ENCODE measurements around the gene F13A1.

F13A1 gene

GRCh38 chr6:6319952-6320811, at the start of gene F13A1:
Gene F13A1, minus strand, starts transcription at chr6:6320662. Its CDS starts 1,998 bp downstream, at chr6:6318664.
- no peak for DNase-seq

DNA sequence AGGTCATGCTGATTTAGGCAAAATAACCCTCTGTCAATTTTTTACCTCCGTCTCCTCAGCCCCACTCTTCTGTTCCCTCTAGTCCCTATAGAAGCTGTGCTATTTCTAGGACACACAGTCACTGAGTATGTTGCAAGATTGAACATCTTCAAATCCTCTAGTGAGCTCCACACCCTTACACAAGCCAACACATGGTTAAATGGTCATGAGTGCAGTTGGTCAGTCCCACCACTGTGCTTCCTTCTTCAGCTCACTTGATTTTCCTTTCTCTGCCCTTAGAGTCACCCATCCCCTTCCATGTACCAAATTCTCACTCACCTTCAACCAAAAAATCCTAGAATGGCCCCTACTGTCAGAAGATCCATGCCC, 48.2 kb upstream of the F13A1 start:
- DNase-seq, result no peak

- DNase-seq, result no peak
Observed at GRCh38 chr6:6368040-6368683, 47.7 kb upstream of the F13A1 start.

- DNase-seq, result no peak
Observed at GRCh38 chr6:6366803-6367202, 46.3 kb upstream of the F13A1 start.

GRCh38 chr6:6365242-6365641, 44.8 kb upstream of the F13A1 start:
- DNase-seq, result no peak

DNA sequence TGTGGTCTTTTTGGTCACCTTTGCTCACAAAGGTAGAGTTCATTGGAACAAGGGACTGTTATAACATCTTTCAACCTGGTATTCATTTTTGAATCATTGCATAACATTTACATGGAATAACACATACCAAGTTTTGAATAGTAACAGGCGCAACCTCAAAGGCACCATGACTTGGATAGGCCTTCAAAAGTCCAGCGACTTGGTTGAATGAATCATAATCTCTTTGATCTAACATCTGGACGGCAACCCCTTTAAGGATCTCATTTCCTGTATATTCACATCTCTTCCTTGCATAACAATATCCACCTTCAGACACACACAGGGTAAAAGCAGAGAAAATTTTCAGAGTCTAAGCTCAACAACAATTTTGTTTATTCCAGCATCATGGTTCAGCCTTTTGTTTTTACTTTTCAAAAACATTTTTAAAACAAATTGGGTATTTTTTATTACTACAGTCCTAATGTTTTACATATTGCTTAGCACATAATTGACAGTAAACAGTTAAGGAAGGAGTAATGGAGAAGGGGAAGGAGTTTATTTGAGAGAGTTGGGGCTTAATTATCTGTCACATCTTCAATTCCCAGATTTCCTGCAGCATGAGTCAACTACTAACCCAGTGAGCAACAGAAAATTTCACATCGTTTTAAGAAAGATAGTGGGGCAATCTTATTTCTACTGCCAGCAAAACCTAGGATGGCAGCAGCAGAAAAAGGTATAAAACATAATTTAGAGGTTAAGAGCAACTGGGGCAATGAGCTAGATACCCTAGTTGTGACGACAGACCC, 41.8 kb upstream of the F13A1 start:
- DNase-seq, result no peak

- DNase-seq, result no peak
Observed at GRCh38 chr6:6357530-6357929, 37.1 kb upstream of the F13A1 start.

GRCh38 chr6:6357032-6357431, 36.6 kb upstream of the F13A1 start:
- DNase-seq, result no peak

DNA sequence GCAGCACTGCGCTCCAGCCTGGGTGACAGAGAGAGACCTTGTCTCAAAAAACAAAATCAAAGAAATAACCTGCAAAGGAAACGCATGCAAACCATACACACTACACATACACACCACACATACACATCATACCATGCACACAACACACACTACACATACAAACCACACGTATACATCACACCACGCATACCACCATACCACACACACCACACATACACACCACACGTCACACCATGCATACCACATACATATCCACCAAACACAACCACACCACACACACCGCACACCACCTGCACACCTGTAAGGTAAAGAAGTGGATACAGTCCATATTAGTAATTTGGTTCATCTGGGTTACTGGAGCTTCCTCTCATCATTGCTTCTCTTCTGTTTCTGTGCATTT, 32.3 kb upstream of the F13A1 start:
- no peak for DNase-seq

GRCh38 chr6:6351511-6352025, 31.1 kb upstream of the F13A1 start:
- no peak for DNase-seq

DNA sequence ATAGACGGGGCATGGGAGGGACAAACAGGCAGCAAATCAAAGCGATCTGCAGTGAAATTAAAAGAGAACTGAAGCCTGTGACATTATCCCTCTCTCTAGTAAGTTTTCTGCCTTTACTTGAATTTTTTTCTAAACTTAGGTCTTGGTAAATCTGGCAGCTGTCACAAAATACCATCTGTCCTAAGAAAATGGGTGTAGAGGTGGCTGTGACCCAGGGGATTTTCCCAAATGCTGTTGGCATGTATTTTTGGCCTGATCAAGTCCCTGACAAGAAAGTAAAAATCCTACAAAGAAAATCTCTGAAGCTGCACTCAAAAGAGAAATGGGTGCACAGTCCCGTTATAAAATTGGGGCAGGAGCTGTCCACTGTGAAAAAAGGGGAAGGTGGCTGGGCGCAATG, 30.2 kb upstream of the F13A1 start:
- no peak for DNase-seq

DNA sequence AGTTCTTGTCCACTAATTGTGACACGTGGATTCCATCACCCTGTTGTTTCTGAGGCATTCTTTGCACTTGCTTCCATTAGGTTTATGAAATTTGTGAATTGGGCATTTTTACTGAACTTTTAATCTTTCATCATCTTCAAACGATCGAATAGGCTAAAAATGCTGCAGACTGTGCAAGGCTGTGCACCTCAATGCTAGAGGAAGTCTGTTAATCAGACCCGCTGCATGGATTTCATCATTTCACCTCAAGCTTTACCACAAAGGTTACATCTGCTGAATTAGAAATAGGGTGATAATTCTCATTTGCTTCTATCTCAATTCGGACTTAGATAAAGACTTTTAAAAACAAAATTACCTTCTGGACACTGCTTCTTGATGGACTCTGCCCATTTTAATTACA, 27.8 kb upstream of the F13A1 start:
- DNase-seq, result no peak

- no peak for DNase-seq
Observed at GRCh38 chr6:6346427-6347023, 26.1 kb upstream of the F13A1 start.

- DNase-seq, result no peak
Observed at GRCh38 chr6:6333501-6333900, 13.0 kb upstream of the F13A1 start.

GRCh38 chr6:6332811-6333244, 12.4 kb upstream of the F13A1 start:
- DNase-seq, result no peak

- no peak for DNase-seq
Observed at GRCh38 chr6:6331946-6332601, 11.6 kb upstream of the F13A1 start.

GRCh38 chr6:6331393-6331792, 10.9 kb upstream of the F13A1 start:
- peak; percentile 30 for DNase-seq

- no peak for DNase-seq
Observed at GRCh38 chr6:6330407-6330806, 9.9 kb upstream of the F13A1 start.

DNA sequence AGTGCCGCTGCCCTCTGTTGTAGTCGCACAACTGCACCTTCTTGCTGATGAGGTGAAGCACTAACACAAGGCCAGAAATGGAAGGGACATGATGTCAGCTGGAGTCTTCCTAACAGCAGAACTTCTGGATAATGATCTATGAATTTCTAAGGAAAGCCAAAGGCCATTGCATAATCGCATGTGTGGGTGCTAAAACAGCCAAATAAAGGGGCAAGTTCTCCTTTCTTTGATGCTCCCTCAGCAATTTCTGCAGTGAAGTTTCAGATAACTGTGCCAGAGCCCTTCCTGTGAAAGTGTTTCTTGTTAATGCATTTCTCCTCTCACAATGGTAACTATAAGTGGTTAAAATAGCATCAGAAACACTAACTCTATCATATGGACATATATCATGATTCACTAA, 8.0 kb upstream of the F13A1 start:
- no peak for DNase-seq

- DNase-seq, result no peak
Observed at GRCh38 chr6:6323352-6323751, 2.9 kb upstream of the F13A1 start.

DNA sequence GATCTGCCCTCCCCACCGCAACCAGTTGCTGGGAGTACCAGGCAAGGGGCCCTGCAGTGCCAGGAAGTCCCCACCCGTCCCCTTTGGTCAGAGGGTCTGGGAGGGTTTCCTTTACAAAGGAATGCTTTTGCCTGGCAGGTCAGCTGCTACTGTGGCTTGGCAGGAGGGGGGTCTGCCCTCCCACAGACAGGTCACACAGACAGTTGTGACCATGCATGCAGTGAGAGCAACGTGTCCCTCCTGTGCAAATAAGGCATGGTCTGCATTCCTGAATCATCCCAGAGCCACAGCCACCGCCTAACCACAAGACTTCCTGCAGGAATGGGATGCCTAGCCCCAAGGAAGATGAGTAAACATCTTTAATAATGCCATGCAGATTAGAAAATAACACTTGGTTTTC, 439 bp upstream of the F13A1 start:
- DNase-seq, result no peak
